ENCODE measurements around the gene THAP7. TPM values are rescaled to one million over a fixed set of nuclear protein-coding genes. Genes with fewer than 3 reads are reported as not detected.

THAP7 gene
- total RNA-seq, 1 experiment from 2014 or later, result 29.1 TPM

GRCh38 chr22:20989323-20990138 lies 12.4 kb downstream of the THAP7 start:
- Mint-ChIP-seq H3K4me1 (ENCODE audit: low read depth, unreplicated experiment) (no peaks in the 10 kb centered on the region), H3K36me3 (ENCODE audit: insufficient read depth, unreplicated experiment) (peaks cover 11% of the 10 kb centered on the region), H3K4me3 (ENCODE audit: unreplicated experiment) (no peak overlapping the region), H3K9me3 (ENCODE audit: unreplicated experiment) (no peaks in the 10 kb centered on the region), H3K27me3 (ENCODE audit: insufficient read depth, unreplicated experiment) (no peaks in the 10 kb centered on the region), H3K27ac (ENCODE audit: unreplicated experiment) (no peak overlapping the region)
- no peaks in the 10 kb centered on the region for H3K27me3 ChIP-seq (replicated peaks; ENCODE audit: control insufficient read depth, insufficient read depth, low read length)
- intact Hi-C loops (cut with micrococcal nuclease; ENCODE audit: unreplicated experiment), result no loop called here
- no peak for DNase-seq
- ChIA-PET CTCF (interaction anchor here (1.2 to 1.5 kb wide), 2 partner anchors 73 to 104 kb away, joined by 3 read pairs; partner anchors contain the start of gene CRKL), POLR2A (no interaction called here)
- no peaks in the 10 kb centered on the region for H3K9me3 ChIP-seq
- H3K4me1 ChIP-seq, result no peaks in the 10 kb centered on the region
- no peaks in the 10 kb centered on the region; the same call in 1 of the 2 replicates for H3K36me3 ChIP-seq (ENCODE audit: control insufficient read depth, insufficient read depth, low read length)
- no peak for TF ChIP-seq CTCF (IDR thresholded peaks at IDR 0.05; ENCODE audit: insufficient read depth in 1 of 2, low read depth in 1 of 2, low read length in 1 of 2, severe bottlenecking in 1 of 2, unreplicated experiment in 1 of 2)
- BruUV-seq (replicated peaks), result no TSS peak
- no peak overlapping the region for H3K4me3 ChIP-seq (ENCODE audit: low read depth, low read length)

GRCh38 chr22:20988573-20989322 lies 13.2 kb downstream of the THAP7 start:
- ChIA-PET CTCF (no interaction called here), POLR2A (no interaction called here)
- H3K4me1 Mint-ChIP-seq (ENCODE audit: low read depth, unreplicated experiment), result no peaks in the 10 kb centered on the region
- Histone ChIP-seq H3K27me3 (replicated peaks; ENCODE audit: control insufficient read depth, insufficient read depth, low read length) (no peaks in the 10 kb centered on the region), H3K36me3 (ENCODE audit: control insufficient read depth, insufficient read depth, low read length) (no peaks in the 10 kb centered on the region; the same call in 1 of the 2 replicates), H3K9me3 (no peaks in the 10 kb centered on the region), H3K4me3 (ENCODE audit: low read depth, low read length) (no peak overlapping the region), H3K4me1 (no peaks in the 10 kb centered on the region)
- no peak for DNase-seq
- no TSS peak for BruUV-seq (replicated peaks)
- H3K36me3 Mint-ChIP-seq (ENCODE audit: insufficient read depth, unreplicated experiment), result peaks cover 9% of the 10 kb centered on the region
- H3K9me3 Mint-ChIP-seq (ENCODE audit: unreplicated experiment), result no peaks in the 10 kb centered on the region
- no peak overlapping the region for H3K27ac Mint-ChIP-seq (ENCODE audit: unreplicated experiment)
- H3K4me3 Mint-ChIP-seq (ENCODE audit: unreplicated experiment), result no peak overlapping the region
- no peak for TF ChIP-seq CTCF (IDR thresholded peaks at IDR 0.05; ENCODE audit: insufficient read depth in 1 of 2, low read depth in 1 of 2, low read length in 1 of 2, severe bottlenecking in 1 of 2, unreplicated experiment in 1 of 2)
- intact Hi-C loops (cut with micrococcal nuclease; ENCODE audit: unreplicated experiment), result no loop called here
- H3K27me3 Mint-ChIP-seq (ENCODE audit: insufficient read depth, unreplicated experiment), result no peaks in the 10 kb centered on the region

GRCh38 chr22:20987375-20987774 lies 14.5 kb downstream of the THAP7 start:
- H3K27me3 ChIP-seq (replicated peaks; ENCODE audit: control insufficient read depth, insufficient read depth, low read length), result no peaks in the 10 kb centered on the region
- DNase-seq, result no peak
- H3K27ac Mint-ChIP-seq (ENCODE audit: unreplicated experiment), result no peak overlapping the region
- H3K4me1 Mint-ChIP-seq (ENCODE audit: low read depth, unreplicated experiment), result no peaks in the 10 kb centered on the region
- H3K36me3 Mint-ChIP-seq (ENCODE audit: insufficient read depth, unreplicated experiment), result peaks cover 9% of the 10 kb centered on the region
- H3K4me1 ChIP-seq, result peaks cover 6% of the 10 kb centered on the region; the same call in 1 of the 2 replicates
- H3K27me3 Mint-ChIP-seq (ENCODE audit: insufficient read depth, unreplicated experiment), result no peaks in the 10 kb centered on the region
- intact Hi-C loops (cut with micrococcal nuclease; ENCODE audit: unreplicated experiment), result no loop called here
- no peaks in the 10 kb centered on the region for H3K9me3 Mint-ChIP-seq (ENCODE audit: unreplicated experiment)
- ChIA-PET POLR2A (no interaction called here), CTCF (no interaction called here)
- H3K4me3 ChIP-seq (ENCODE audit: low read depth, low read length), result no peak overlapping the region
- H3K36me3 ChIP-seq (ENCODE audit: control insufficient read depth, insufficient read depth, low read length), result no peaks in the 10 kb centered on the region; the same call in 1 of the 2 replicates
- TF ChIP-seq CTCF (IDR thresholded peaks at IDR 0.05; ENCODE audit: insufficient read depth in 1 of 2, low read depth in 1 of 2, low read length in 1 of 2, severe bottlenecking in 1 of 2, unreplicated experiment in 1 of 2), result no peak
- no peaks in the 10 kb centered on the region for H3K9me3 ChIP-seq
- no TSS peak for BruUV-seq (replicated peaks)
- no peak overlapping the region for H3K4me3 Mint-ChIP-seq (ENCODE audit: unreplicated experiment)

All from Caco-2 (cell line).